CD8-positive, alpha-beta memory T cell (primary cell): ENCODE results near the gene RAPGEF1. TPM values are rescaled to one million over a fixed set of nuclear protein-coding genes. Genes with fewer than 3 reads are reported as not detected.
A peak's percentile ranks its signal among the peaks of the same experiment; 100 is the strongest.

Experiments
- CTCF ChIA-PET: fragments of 350-600 bp; sonication (Branson Sonifier 250); formaldehyde crosslinking; loops from one replicate; lab custom pipeline; 2021; ENCODE audit warnings: antibody characterized with exemption; lab: Charles Lee
- POLR2A ChIA-PET: fragments of 350-600 bp; sonication (Branson Sonifier 250); formaldehyde crosslinking; loops from one replicate; lab custom pipeline; 2021; ENCODE audit warnings: antibody characterized with exemption; lab: Charles Lee
- DNase-seq, 5 donors: peaks; one replicate each; pipeline versions ENCODE4 v3.0.0 to v3.0.0-alpha.2; 2020 to 2022; ENCODE audit warnings: mixed read lengths in 1 of 5
- H3K27ac ChIP-seq: one replicate; pipeline ENCODE4 v1.7.0; 2013; ENCODE audit warnings: low read depth, mild to moderate bottlenecking, low read length, moderate library complexity
- H3K27me3 ChIP-seq: 2 replicates; pipeline ENCODE4 v1.7.0; 2013; ENCODE audit warnings: low read length, mild to moderate bottlenecking; ENCODE audit not compliant: insufficient read depth, poor library complexity, severe bottlenecking
- H3K36me3 ChIP-seq: 2 replicates; pipeline ENCODE4 v1.7.0; 2013; ENCODE audit warnings: mild to moderate bottlenecking, low read length, moderate library complexity; ENCODE audit not compliant: insufficient read depth
- H3K4me1 ChIP-seq: 2 replicates; pipeline ENCODE4 v1.7.0; 2013; ENCODE audit warnings: mild to moderate bottlenecking, low read length, moderate library complexity; ENCODE audit not compliant: insufficient read depth
- H3K4me3 ChIP-seq: 2 replicates; pipeline ENCODE4 v1.7.0; 2013; ENCODE audit warnings: mild to moderate bottlenecking, low read length
- H3K9me3 ChIP-seq: 2 replicates; pipeline ENCODE4 v1.7.0; 2013; ENCODE audit warnings: mild to moderate bottlenecking, low read length
- H3K27ac Mint-ChIP-seq, 8 donors: one replicate each; pipeline ENCODE4 v1.8.0; 2020 to 2021; ENCODE audit warnings: mixed read lengths in 8 of 8, mild to moderate bottlenecking in 6 of 8, inconsistent platforms in 3 of 8, moderate library complexity in 3 of 8
- H3K27me3 Mint-ChIP-seq, 2 donors: one replicate each; pipeline ENCODE4 v1.8.0; 2020 to 2021; ENCODE audit warnings: mixed read lengths in 2 of 2, mild to moderate bottlenecking in 1 of 2, moderate library complexity in 1 of 2
- H3K36me3 Mint-ChIP-seq, 3 donors: one replicate each; pipeline ENCODE4 v1.8.0; 2020 to 2021; ENCODE audit warnings: mixed read lengths in 3 of 3, inconsistent platforms in 1 of 3, mild to moderate bottlenecking in 1 of 3
- H3K4me1 Mint-ChIP-seq, 3 donors: one replicate each; pipeline ENCODE4 v1.8.0; 2020 to 2021; ENCODE audit warnings: mixed read lengths in 3 of 3, inconsistent platforms in 1 of 3, mild to moderate bottlenecking in 1 of 3
- H3K4me3 Mint-ChIP-seq, 7 donors: one replicate each; pipeline ENCODE4 v1.8.0; 2020 to 2021; ENCODE audit warnings: mixed read lengths in 7 of 7, mild to moderate bottlenecking in 6 of 7, moderate library complexity in 4 of 7, inconsistent platforms in 2 of 7
- H3K9me3 Mint-ChIP-seq, 5 donors: one replicate each; pipeline ENCODE4 v1.8.0; 2020 to 2022; ENCODE audit warnings: mixed read lengths in 5 of 5, mild to moderate bottlenecking in 3 of 5, moderate library complexity in 2 of 5, inconsistent platforms in 1 of 5
- polyA plus RNA-seq: library from polyadenylated mRNA; unstranded; fragments of 300-500 nt; fragmentation: Illumina TruSeq; gene quantifications from one replicate; pipeline ENCODE4 v1.2.3, GENCODE V29; 2021
- total RNA-seq, 2 experiments: library from RNA; stranded (reverse); gene quantifications; one replicate each; pipeline ENCODE4 v1.2.3, GENCODE V29; 2021

RAPGEF1 gene
- total and polyA plus RNA-seq, 3 experiments from 2014 or later = 20.1 to 148 (median 145) TPM

- peaks cover 11 to 18% (median 13%) of the 10 kb centered on the region in 3 donors for H3K4me1 Mint-ChIP-seq
- peaks cover 0 to 88% (median 8%) of the 10 kb centered on the region in 3 donors for H3K36me3 Mint-ChIP-seq
- no peaks in the 10 kb centered on the region for H3K9me3 Mint-ChIP-seq
- no peak overlapping the region for H3K4me3 Mint-ChIP-seq
- Histone ChIP-seq H3K4me3 (no peak overlapping the region), H3K4me1 (peaks cover 7% of the 10 kb centered on the region), H3K27me3 (no peaks in the 10 kb centered on the region), H3K9me3 (no peaks in the 10 kb centered on the region), H3K27ac (peak overlapping the region; percentile 38), H3K36me3 (peaks cover 42% of the 10 kb centered on the region)
- H3K27me3 Mint-ChIP-seq = no peaks in the 10 kb centered on the region
- no peak for DNase-seq
- H3K27ac Mint-ChIP-seq = peak overlapping the region in 3 of 8 donors; percentile 61 to 87 (median 61)
- ChIA-PET POLR2A (no interaction called here), CTCF (interaction anchor here (9.2 kb wide), 1 partner anchor 146 kb away, joined by 119 read pairs; the partner anchor contains the start of gene RAPGEF1)
These were observed 144.0 kb downstream of the RAPGEF1 start for GRCh38 chr9:131595696-131596429.

DNA sequence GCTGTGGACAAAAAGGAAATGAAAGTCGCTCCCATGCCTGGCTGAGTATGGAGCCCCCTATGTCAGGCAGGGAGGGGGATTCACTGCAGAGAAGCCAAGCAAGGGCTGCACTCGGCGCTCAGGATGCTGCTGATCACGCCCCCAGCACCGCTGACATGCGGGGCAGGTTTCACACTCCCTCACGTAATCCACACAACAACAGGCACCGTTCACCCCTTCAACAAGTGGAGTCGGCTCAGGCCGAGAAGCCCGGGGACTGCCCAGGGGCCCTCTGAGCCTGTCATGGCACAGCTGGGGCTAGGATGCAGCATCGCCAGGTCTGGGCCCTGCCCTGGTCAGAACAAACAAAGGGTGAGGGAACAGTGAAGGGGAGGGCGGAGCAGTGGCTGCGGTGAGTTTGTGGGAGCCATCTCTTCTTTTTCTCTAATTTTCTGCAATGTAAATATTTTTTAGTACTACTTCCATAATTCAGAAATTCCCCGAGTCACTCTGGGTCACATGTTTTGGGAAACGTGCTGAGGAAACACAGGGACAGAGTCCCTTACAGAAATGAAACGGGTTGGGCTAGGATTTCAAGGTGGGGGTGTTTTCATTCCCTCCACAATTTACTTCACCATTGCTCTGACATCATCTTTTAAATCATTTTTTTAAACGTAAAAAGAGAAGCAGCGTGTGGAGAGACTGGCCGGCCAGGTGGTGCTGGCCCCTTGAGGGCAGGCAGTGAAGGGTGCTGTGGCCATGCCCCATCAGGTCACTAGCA, 144.8 kb downstream of the RAPGEF1 start:
- POLR2A ChIA-PET = interaction anchor here (0.9 kb wide), 1 partner anchor 10 kb away, joined by 3 read pairs; no protein-coding TSS in a partner anchor

DNA sequence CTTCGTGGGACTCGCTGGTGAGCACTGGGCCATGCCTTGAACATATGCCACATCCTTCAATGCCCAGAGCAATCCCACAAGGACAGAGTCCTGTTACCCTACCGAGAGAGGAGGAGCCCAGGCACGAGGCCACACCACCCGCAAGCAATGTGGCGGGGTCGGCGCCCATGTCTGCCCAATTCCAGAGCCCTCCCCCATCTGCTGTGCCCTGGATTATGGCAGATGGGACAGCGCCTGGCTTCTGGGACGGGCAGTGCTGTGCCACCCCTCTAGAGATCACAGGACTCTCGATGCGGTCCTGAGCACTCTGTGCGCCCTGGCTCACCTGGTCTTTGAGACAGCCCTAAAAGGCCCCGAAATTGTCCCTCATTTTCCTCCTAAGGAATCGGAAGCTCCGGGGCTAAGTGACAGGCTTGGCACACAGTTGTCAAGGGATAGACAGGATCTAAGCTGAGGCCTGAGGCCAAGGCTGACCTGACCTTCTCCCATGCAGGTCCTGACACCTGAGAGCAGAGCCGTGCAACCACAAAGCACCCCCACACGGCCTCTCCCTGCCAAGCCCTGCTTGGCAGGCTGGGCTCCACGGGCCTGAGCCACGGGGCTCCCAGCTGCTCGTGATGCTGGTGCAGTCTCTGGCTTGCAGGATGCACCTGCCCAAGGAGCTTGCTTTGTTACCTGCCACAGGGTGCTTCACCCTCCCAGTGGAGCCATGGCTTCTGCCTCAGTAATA, 145.8 kb downstream of the RAPGEF1 start:
- no peaks in the 10 kb centered on the region for H3K9me3 ChIP-seq
- Mint-ChIP-seq H3K27ac (peak overlapping the region in 2 of 8 donors; percentile 4 to 74), H3K4me3 (no peak overlapping the region), H3K36me3 (peaks cover 0 to 89% (median 1%) of the 10 kb centered on the region in 3 donors), H3K27me3 (no peaks in the 10 kb centered on the region), H3K4me1 (peaks cover 19 to 31% (median 23%) of the 10 kb centered on the region in 3 donors), H3K9me3 (no peaks in the 10 kb centered on the region)
- CTCF ChIA-PET = interaction anchor here (1.2 to 9.2 kb wide), 3 partner anchors 9 to 148 kb away, joined by 3 to 119 read pairs (median 19); partner anchors contain the start of gene RAPGEF1
- POLR2A ChIA-PET = interaction anchor here (0.9 kb wide), 1 partner anchor 11 kb away, joined by 3 read pairs; no protein-coding TSS in a partner anchor
- H3K4me3 ChIP-seq = no peak overlapping the region
- H3K27me3 ChIP-seq = no peaks in the 10 kb centered on the region
- DNase-seq = no peak
- H3K4me1 ChIP-seq = peaks cover 16% of the 10 kb centered on the region
- peaks cover 39% of the 10 kb centered on the region for H3K36me3 ChIP-seq
- no peak overlapping the region for H3K27ac ChIP-seq

More for the DNA sequence above, 144.8 kb downstream of the RAPGEF1 start:
- peak overlapping the region; percentile 38 for H3K27ac ChIP-seq
- H3K36me3 ChIP-seq = peaks cover 37% of the 10 kb centered on the region
- H3K4me1 ChIP-seq = peaks cover 15% of the 10 kb centered on the region
- H3K4me3 ChIP-seq = no peak overlapping the region
- CTCF ChIA-PET = interaction anchor here (9.2 kb wide), 1 partner anchor 147 kb away, joined by 119 read pairs; the partner anchor contains the start of gene RAPGEF1
- Mint-ChIP-seq H3K27me3 (no peaks in the 10 kb centered on the region), H3K9me3 (no peaks in the 10 kb centered on the region), H3K36me3 (peaks cover 0 to 89% (median 4%) of the 10 kb centered on the region in 3 donors), H3K4me1 (peaks cover 19 to 26% (median 21%) of the 10 kb centered on the region in 3 donors), H3K27ac (peak overlapping the region in 1 of 8 donors; percentile 82), H3K4me3 (no peak overlapping the region)
- no peaks in the 10 kb centered on the region for H3K27me3 ChIP-seq
- no peaks in the 10 kb centered on the region for H3K9me3 ChIP-seq
- DNase-seq = no peak

GRCh38 chr9:131593091-131593820, 146.6 kb downstream of the RAPGEF1 start:
- Mint-ChIP-seq H3K9me3 (no peaks in the 10 kb centered on the region), H3K27ac (peak overlapping the region in 5 of 8 donors; percentile 23 to 87 (median 56)), H3K4me3 (no peak overlapping the region), H3K27me3 (peaks cover 0 to 1% of the 10 kb centered on the region in 2 donors), H3K4me1 (peaks cover 19 to 35% (median 23%) of the 10 kb centered on the region in 3 donors), H3K36me3 (peaks cover 0 to 91% (median 1%) of the 10 kb centered on the region in 3 donors)
- CTCF ChIA-PET = interaction anchor here (1.2 to 9.2 kb wide), 4 partner anchors 8 to 148 kb away, joined by 3 to 119 read pairs (median 11); partner anchors contain the start of gene RAPGEF1
- Histone ChIP-seq H3K27me3 (no peaks in the 10 kb centered on the region), H3K9me3 (no peaks in the 10 kb centered on the region), H3K4me1 (peaks cover 16% of the 10 kb centered on the region), H3K27ac (no peak overlapping the region), H3K36me3 (peaks cover 36% of the 10 kb centered on the region), H3K4me3 (no peak overlapping the region)
- POLR2A ChIA-PET = interaction anchor here (0.7 kb wide), 1 partner anchor 151 kb away, joined by 3 read pairs; no protein-coding TSS in a partner anchor
- DNase-seq = no peak

DNA sequence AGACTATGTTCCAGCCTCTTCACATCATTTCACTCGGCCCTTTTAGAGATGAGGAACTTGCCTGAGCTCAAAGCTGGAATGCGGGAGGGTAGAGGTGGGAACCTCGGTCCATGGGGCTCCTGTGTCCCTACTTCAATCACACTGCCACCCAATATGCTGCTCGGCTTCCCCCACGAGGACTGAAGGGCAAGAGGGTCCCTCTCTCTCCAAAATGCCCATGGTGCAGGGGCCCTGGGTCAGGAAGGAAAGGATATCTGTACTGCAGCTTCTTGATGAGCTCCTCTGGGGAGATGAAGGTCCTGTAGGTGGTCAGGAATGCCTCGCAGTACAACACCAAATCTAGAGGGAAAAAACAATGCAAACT, 148.0 kb downstream of the RAPGEF1 start:
- ChIA-PET CTCF (interaction anchor here (0.7 to 9.2 kb wide), 34 partner anchors 10 to 242 kb away, joined by 3 to 119 read pairs (median 4); partner anchors contain the start of gene RAPGEF1), POLR2A (interaction anchor here (0.8 kb wide), 2 partner anchors 13 to 145 kb away, joined by 3 read pairs; no protein-coding TSS in a partner anchor)
- H3K27me3 Mint-ChIP-seq = peaks cover 0 to 1% of the 10 kb centered on the region in 2 donors
- Histone ChIP-seq H3K27ac (no peak overlapping the region), H3K36me3 (peaks cover 22% of the 10 kb centered on the region), H3K27me3 (no peaks in the 10 kb centered on the region), H3K9me3 (no peaks in the 10 kb centered on the region), H3K4me3 (no peak overlapping the region), H3K4me1 (peaks cover 16% of the 10 kb centered on the region)
- H3K36me3 Mint-ChIP-seq = peaks cover 0 to 89% (median 6%) of the 10 kb centered on the region in 3 donors
- peak overlapping the region; percentile 39 to 91 (median 78) for H3K27ac Mint-ChIP-seq
- no peak for DNase-seq
- H3K9me3 Mint-ChIP-seq = no peaks in the 10 kb centered on the region
- peaks cover 25 to 45% (median 32%) of the 10 kb centered on the region in 3 donors for H3K4me1 Mint-ChIP-seq
- no peak overlapping the region for H3K4me3 Mint-ChIP-seq

DNA sequence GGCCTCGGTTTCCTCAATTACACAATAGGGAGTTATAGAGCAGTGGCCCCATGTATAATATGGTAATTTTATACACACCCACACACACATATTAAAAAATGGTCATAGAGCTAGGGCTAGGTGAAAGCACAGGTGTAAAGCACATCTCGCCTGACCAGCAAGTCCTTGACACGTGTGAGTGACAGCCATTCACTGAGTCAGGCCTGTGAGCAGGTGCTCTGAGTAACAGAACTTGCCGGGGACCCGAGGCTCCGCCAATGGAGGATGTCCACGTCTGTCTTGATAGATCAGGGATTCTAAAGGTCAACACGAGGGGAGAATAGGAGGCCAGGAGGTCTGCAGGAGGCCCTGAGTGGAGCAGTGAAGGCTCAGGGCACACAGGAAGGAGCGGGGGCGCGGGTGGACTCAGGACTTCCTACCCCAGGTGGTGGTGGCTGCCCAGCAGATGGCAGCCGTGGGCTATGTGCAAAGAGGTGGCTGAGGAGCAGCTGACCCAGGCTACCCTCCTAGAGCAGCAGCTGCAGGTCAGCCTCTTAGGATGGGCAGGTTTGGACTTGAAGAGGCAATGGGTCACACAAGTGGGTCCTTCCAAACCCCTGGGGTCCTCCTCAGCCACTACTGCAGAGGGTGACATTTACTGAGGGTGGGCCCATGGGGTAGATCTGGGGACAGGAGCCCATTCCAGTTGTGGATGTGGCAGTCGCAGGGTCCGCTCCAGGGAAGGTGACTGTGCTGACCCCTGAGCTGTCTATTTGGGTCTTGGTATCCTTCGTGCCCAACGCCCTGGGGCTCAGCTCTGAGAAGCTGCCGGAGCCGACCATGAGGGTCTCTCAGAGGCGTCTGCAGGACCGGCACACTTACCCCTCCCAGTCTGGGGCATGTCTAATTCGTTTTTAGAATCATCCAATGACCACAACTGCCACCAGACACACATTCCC, 148.7 kb downstream of the RAPGEF1 start:
- DNase-seq = peak; percentile 66 to 84 (median 68)
- Mint-ChIP-seq H3K4me1 (peaks cover 25 to 51% (median 38%) of the 10 kb centered on the region in 3 donors), H3K9me3 (no peaks in the 10 kb centered on the region), H3K27me3 (peaks cover 0 to 1% of the 10 kb centered on the region in 2 donors), H3K36me3 (peaks cover 0 to 83% (median 6%) of the 10 kb centered on the region in 3 donors), H3K27ac (peak overlapping the region; percentile 76 to 91 (median 86)), H3K4me3 (peak overlapping the region in 6 of 7 donors; percentile 29 to 87 (median 48))
- Histone ChIP-seq H3K36me3 (peaks cover 17% of the 10 kb centered on the region), H3K27ac (no peak overlapping the region), H3K9me3 (no peaks in the 10 kb centered on the region), H3K4me1 (peaks cover 16% of the 10 kb centered on the region), H3K27me3 (no peaks in the 10 kb centered on the region), H3K4me3 (no peak overlapping the region)
- POLR2A ChIA-PET = interaction anchor here (0.8 kb wide), 2 partner anchors 13 to 146 kb away, joined by 3 read pairs; no protein-coding TSS in a partner anchor
- CTCF ChIA-PET = interaction anchor here (0.7 to 9.2 kb wide), 34 partner anchors 10 to 242 kb away, joined by 3 to 119 read pairs (median 4); partner anchors contain the start of gene RAPGEF1
